Stimulated activated CD8-positive, alpha-beta memory T cell treated with anti-CD3 and anti-CD28 coated beads, Interleukin-2, amount 100 ng/mL, for 1 hour (primary cell): ENCODE data around the gene MTCL3.
A peak's percentile ranks its signal among the peaks of the same experiment; 100 is the strongest.

ENCODE experiments used
- DNase-seq, 2 donors: peaks; one replicate each; pipeline ENCODE4 v3.0.0-alpha.2; 2020; ENCODE audit warnings: low read depth in 2 of 2

The MTCL3 gene

GRCh38 chr6:127518710-127519468, at the start of gene MTCL3:
Gene MTCL3 (minus strand): TSS chr6:127519335.
- DNase-seq = no peak

- no peak for DNase-seq
These were observed 48.3 kb upstream of the MTCL3 start for GRCh38 chr6:127567476-127567875.

- DNase-seq = no peak
These were observed 47.5 kb upstream of the MTCL3 start for GRCh38 chr6:127566651-127567050.

GRCh38 chr6:127566119-127566518, 47.0 kb upstream of the MTCL3 start:
- no peak for DNase-seq

- no peak for DNase-seq
These were observed 45.6 kb upstream of the MTCL3 start for GRCh38 chr6:127564761-127565160.

GRCh38 chr6:127561660-127562059, 42.5 kb upstream of the MTCL3 start:
- no peak for DNase-seq

- DNase-seq = no peak
These were observed 35.4 kb upstream of the MTCL3 start for GRCh38 chr6:127554435-127555006.

- no peak for DNase-seq
These were observed 31.3 kb upstream of the MTCL3 start for GRCh38 chr6:127550403-127550802.

- no peak for DNase-seq
These were observed 28.9 kb upstream of the MTCL3 start for GRCh38 chr6:127547904-127548649.

- DNase-seq = no peak
These were observed 28.1 kb upstream of the MTCL3 start for GRCh38 chr6:127547215-127547614.

- no peak for DNase-seq
These were observed 20.1 kb upstream of the MTCL3 start for GRCh38 chr6:127539272-127539671.

- no peak for DNase-seq
These were observed 19.7 kb upstream of the MTCL3 start for GRCh38 chr6:127538750-127539264.

GRCh38 chr6:127533736-127534135, 14.6 kb upstream of the MTCL3 start:
- DNase-seq = no peak

GRCh38 chr6:127533011-127533410, 13.9 kb upstream of the MTCL3 start:
- no peak for DNase-seq

- DNase-seq = no peak
These were observed 3.6 kb upstream of the MTCL3 start for GRCh38 chr6:127522714-127523113.

- no peak for DNase-seq
These were observed 931 bp upstream of the MTCL3 start for GRCh38 chr6:127520066-127520465.

- no peak for DNase-seq
These were observed 292 bp upstream of the MTCL3 start for GRCh38 chr6:127519469-127519785.

- DNase-seq = no peak
These were observed 885 bp downstream of the MTCL3 start for GRCh38 chr6:127518191-127518709.

- DNase-seq = no peak
These were observed 1.4 kb downstream of the MTCL3 start for GRCh38 chr6:127517693-127518092.

- no peak for DNase-seq
These were observed 2.4 kb downstream of the MTCL3 start for GRCh38 chr6:127516662-127517273.

GRCh38 chr6:127515794-127516661, 3.1 kb downstream of the MTCL3 start:
- peak in 1 of 2 donors; percentile 42 for DNase-seq
